Measurements from ENCODE around the gene CAMTA2. TPM values are rescaled to one million over a fixed set of nuclear protein-coding genes. Genes with fewer than 3 reads are reported as not detected.
A peak's percentile ranks its signal among the peaks of the same experiment; 100 is the strongest.

Gene CAMTA2
- total and polyA plus RNA-seq, 9 of the 15 experiments (the other 6 are each of a cell fraction or from before 2014, with no cell fraction given) = 0.24 to 25.1 (median 6.3) TPM

GRCh38 chr17:4948931-4949320 is 38.5 kb downstream of the CAMTA2 start (continued):
- TF ChIP-seq ZFP91 (CRISPR knock-in tag; IDR thresholded peaks at IDR 0.05) (no peak), MAZ (CRISPR knock-in tag; conservative IDR thresholded peaks at IDR 0.05 in 1 of 2, IDR thresholded peaks at IDR 0.05 in 1 of 2) (peak in 1 of 2 experiments; percentile 2; a peak in 1 of 4 replicates), NRF1 (conservative IDR thresholded peaks at IDR 0.05 in 1 of 2, IDR thresholded peaks at IDR 0.05 in 1 of 2) (peak; percentile 93 to 94), HMBOX1 (IDR thresholded peaks at IDR 0.05) (no peak), ZNF639 (CRISPR knock-in tag; conservative IDR thresholded peaks at IDR 0.05 in 1 of 2, IDR thresholded peaks at IDR 0.05 in 1 of 2) (no peak), POLR2AphosphoS2 (IDR thresholded peaks at IDR 0.05; ENCODE audit: low read length) (no peak), NCOR1 (IDR thresholded peaks at IDR 0.05) (no peak), MLX (CRISPR knock-in tag; conservative IDR thresholded peaks at IDR 0.05) (no peak), SNAPC5 (CRISPR knock-in tag; IDR thresholded peaks at IDR 0.05) (no peak), BDP1 (IDR thresholded peaks at IDR 0.05; ENCODE audit: insufficient read depth, insufficient read length) (no peak), DACH1 (IDR thresholded peaks at IDR 0.05; ENCODE audit: partially characterized antibody) (no peak), KAT7 (CRISPR knock-in tag; IDR thresholded peaks at IDR 0.05; ENCODE audit: borderline replicate concordance) (no peak), SRF (CRISPR knock-in tag; IDR thresholded peaks at IDR 0.05) (no peak), RAD21 (CRISPR knock-in tag; conservative IDR thresholded peaks at IDR 0.05 in 1 of 2, IDR thresholded peaks at IDR 0.05 in 1 of 2) (no peak), TEAD4 (IDR thresholded peaks at IDR 0.05; ENCODE audit: low read length) (no peak), TEAD4 (CRISPR knock-in tag; IDR thresholded peaks at IDR 0.05; ENCODE audit: borderline replicate concordance) (no peak), MTA2 (IDR thresholded peaks at IDR 0.05; ENCODE audit: low read depth) (no peak), ZNF444 (CRISPR knock-in tag; IDR thresholded peaks at IDR 0.05) (no peak), E2F6 (IDR thresholded peaks at IDR 0.05; ENCODE audit: borderline replicate concordance in 1 of 2, extremely low read depth in 1 of 2, insufficient read depth in 1 of 2, insufficient read length in 1 of 2, low read depth in 1 of 2, low read length in 1 of 2, poor library complexity in 1 of 2, severe bottlenecking in 1 of 2) (peak; percentile 25 to 41), PURB (CRISPR knock-in tag; IDR thresholded peaks at IDR 0.05; ENCODE audit: low read depth) (no peak), ZNF165 (CRISPR knock-in tag; IDR thresholded peaks at IDR 0.05; ENCODE audit: borderline replicate concordance) (no peak), ZNF583 (CRISPR knock-in tag; IDR thresholded peaks at IDR 0.05) (no peak)
